HFF-Myc (cell line): ENCODE measurements around the gene ALKBH1.

ENCODE experiments used
- DNase-seq: peaks from one replicate; pipeline ENCODE4 v3.0.0-alpha.2; 2011; ENCODE audit warnings: low read depth; ENCODE audit errors: extremely low read depth
- H3K4me3 ChIP-seq: replicated peaks from 2 replicates; pipeline ENCODE4 v1.5.1; 2011; ENCODE audit warnings: low read depth, mild to moderate bottlenecking, control low read depth, low read length
- CTCF ChIP-seq: IDR thresholded peaks from 2 replicates; pipeline ENCODE4 v1.5.1; 2012; ENCODE audit warnings: mild to moderate bottlenecking, low read depth, low read length, control low read depth; ENCODE audit errors: missing control alignments

ALKBH1 gene

GRCh38 chr14:77659831-77660230 is 48.0 kb downstream of the ALKBH1 start:
- DNase-seq = no peak
- no peak for TF ChIP-seq CTCF
- no peak overlapping the region for H3K4me3 ChIP-seq

GRCh38 chr14:77657280-77657679 is 50.5 kb downstream of the ALKBH1 start:
- TF ChIP-seq CTCF = no peak
- H3K4me3 ChIP-seq = no peak overlapping the region
- DNase-seq = no peak

- no peak for DNase-seq
- no peak for TF ChIP-seq CTCF
- H3K4me3 ChIP-seq = no peak overlapping the region
Measured at GRCh38 chr14:77654001-77654441, 53.8 kb downstream of the ALKBH1 start.

GRCh38 chr14:77649326-77649725 is 58.5 kb downstream of the ALKBH1 start:
- no peak for DNase-seq
- no peak for TF ChIP-seq CTCF
- H3K4me3 ChIP-seq = no peak overlapping the region

DNA sequence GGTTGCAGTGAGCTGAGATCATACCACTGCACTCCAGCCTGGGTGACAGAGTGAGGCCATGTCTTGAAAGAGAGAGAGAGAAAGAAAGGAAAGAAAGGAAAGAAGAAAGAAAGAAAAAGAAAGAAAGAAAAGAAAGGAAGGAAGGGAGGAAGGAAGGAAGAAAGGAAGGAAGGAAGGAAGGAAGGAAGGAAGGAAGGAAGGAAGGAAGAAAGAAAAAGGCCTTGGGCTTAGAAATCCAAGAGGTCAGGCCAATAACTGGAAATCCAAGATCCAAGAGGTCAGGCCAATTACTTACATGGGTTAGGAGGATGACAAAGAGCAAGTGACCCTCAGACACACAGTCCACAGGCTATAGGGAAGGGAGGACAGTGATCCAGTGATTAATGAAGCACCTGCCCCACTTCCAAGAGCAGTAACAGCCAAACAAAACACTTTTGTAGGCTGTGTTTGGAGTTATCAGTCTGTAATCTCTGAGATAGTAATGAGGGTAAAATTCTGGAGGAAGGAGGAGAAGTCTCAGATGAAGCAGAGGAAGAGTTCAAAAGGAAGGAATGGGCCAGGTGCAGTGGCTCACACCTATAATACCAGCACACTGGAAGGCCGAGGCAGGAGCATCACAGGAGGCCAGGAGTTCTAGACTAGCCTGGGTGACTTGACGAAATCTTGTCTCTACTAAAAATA is 59.2 kb downstream of the ALKBH1 start:
- H3K4me3 ChIP-seq = no peak overlapping the region
- no peak for TF ChIP-seq CTCF
- DNase-seq = no peak

DNA sequence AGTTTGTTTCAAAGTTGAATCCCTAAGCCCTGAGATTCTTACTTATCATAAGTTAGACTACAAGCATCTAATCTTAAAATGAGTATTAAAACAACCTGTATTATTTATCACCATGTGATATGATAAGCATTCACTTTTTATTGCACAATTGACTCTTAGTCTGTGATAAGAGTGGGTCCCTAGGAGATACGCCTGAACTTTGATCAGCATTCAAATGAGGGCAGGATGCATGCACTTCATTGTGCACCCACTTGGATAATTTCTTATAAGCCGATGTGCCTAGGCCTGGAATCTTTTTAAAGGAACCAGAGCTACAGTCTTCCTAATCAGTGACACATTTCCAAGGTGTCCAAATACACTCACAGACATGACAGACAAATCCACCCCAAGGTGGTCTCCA is 60.0 kb downstream of the ALKBH1 start:
- DNase-seq = no peak
- no peak overlapping the region for H3K4me3 ChIP-seq
- no peak for TF ChIP-seq CTCF

- DNase-seq = no peak
- TF ChIP-seq CTCF = no peak
- H3K4me3 ChIP-seq = no peak overlapping the region
Measured at GRCh38 chr14:77646907-77647306, 60.9 kb downstream of the ALKBH1 start.
